Karpas-422 (cell line): ENCODE results near the gene DDHD1. TPM values are rescaled to one million over a fixed set of nuclear protein-coding genes. Genes with fewer than 3 reads are reported as not detected.

Source experiments
- DNase-seq: peaks from one replicate; pipeline ENCODE4 v3.0.0-alpha.2; 2015
- H2AFZ ChIP-seq: fragments of 200-600 bp; sonication (generic); 2 replicates; pipeline ENCODE4 v1.6.1; 2014; ENCODE audit warnings: antibody characterized with exemption, low read length, mixed read lengths
- H3K27ac ChIP-seq: fragments of 200-600 bp; sonication (generic); 2 replicates; pipeline ENCODE4 v1.5.1; 2014; ENCODE audit warnings: mild to moderate bottlenecking, low read length, moderate library complexity
- H3K27me3 ChIP-seq: fragments of 200-600 bp; sonication (generic); 2 replicates; pipeline ENCODE4 v1.6.1; 2014; ENCODE audit warnings: low read length, mixed read lengths
- H3K36me3 ChIP-seq: fragments of 200-600 bp; sonication (generic); 2 replicates; pipeline ENCODE4 v1.6.1; 2014; ENCODE audit warnings: low read length, mixed read lengths; ENCODE audit not compliant: insufficient read depth
- H3K4me1 ChIP-seq: fragments of 200-600 bp; sonication (generic); 2 replicates; pipeline ENCODE4 v1.6.1; 2014; ENCODE audit warnings: mild to moderate bottlenecking, low read length, mixed read lengths
- H3K4me2 ChIP-seq: fragments of 200-600 bp; sonication (generic); 2 replicates; pipeline ENCODE4 v1.6.1; 2014; ENCODE audit warnings: low read length, low read depth, mild to moderate bottlenecking; ENCODE audit not compliant: poor library complexity, severe bottlenecking
- H3K4me3 ChIP-seq: fragments of 200-600 bp; sonication (generic); 2 replicates; pipeline ENCODE4 v1.5.1; 2014; ENCODE audit warnings: mild to moderate bottlenecking, antibody characterized with exemption, low read length, mixed read lengths
- H3K79me2 ChIP-seq: fragments of 200-600 bp; sonication (generic); 2 replicates; pipeline ENCODE4 v1.6.1; 2014; ENCODE audit warnings: mild to moderate bottlenecking, low read length, mixed read lengths
- H3K9ac ChIP-seq: fragments of 200-600 bp; sonication (generic); 2 replicates; pipeline ENCODE4 v1.6.0; 2014; ENCODE audit warnings: low read length
- H3K9me2 ChIP-seq: fragments of 200-600 bp; sonication (generic), shearing (Covaris generic); replicated peaks from 2 replicates; pipeline ENCODE4 v1.6.0; 2014; ENCODE audit warnings: mild to moderate bottlenecking, low read length, moderate library complexity; ENCODE audit not compliant: insufficient read depth
- H3K9me3 ChIP-seq: fragments of 300-700, 200-600 bp; sonication (generic); 2 replicates; pipeline ENCODE4 v1.6.1; 2014; ENCODE audit warnings: low read length, mixed read lengths
- H4K20me1 ChIP-seq: fragments of 200-600 bp; sonication (generic); 2 replicates; pipeline ENCODE4 v1.6.1; 2014; ENCODE audit warnings: mild to moderate bottlenecking, antibody characterized with exemption, low read length, low read depth; ENCODE audit not compliant: insufficient read depth
- total RNA-seq: library from RNA; depleted of rRNA; stranded (reverse); fragments of >200 nt; shearing (Covaris generic); gene quantifications from 2 replicates; pipeline ENCODE4 v1.2.3, GENCODE V29; 2014; ENCODE audit warnings: low replicate concordance

Gene DDHD1
- total RNA-seq, 1 experiment from 2014 or later = 127 TPM

- Histone ChIP-seq H3K27me3 (no peaks in the 10 kb centered on the region), H3K4me3 (no peak overlapping the region)
These were observed 110.0 kb downstream of the DDHD1 start for GRCh38 chr14:53043027-53043581.

GRCh38 chr14:53042480-53042879 is 110.6 kb downstream of the DDHD1 start:
- H3K79me2 ChIP-seq = peaks cover 16% of the 10 kb centered on the region
- H3K27me3 ChIP-seq = no peaks in the 10 kb centered on the region
- DNase-seq = no peak
- H3K4me1 ChIP-seq = no peaks in the 10 kb centered on the region
- H3K4me3 ChIP-seq = no peak overlapping the region
- no peaks in the 10 kb centered on the region for H3K9me2 ChIP-seq
- no peaks in the 10 kb centered on the region for H4K20me1 ChIP-seq
- peaks cover 93% of the 10 kb centered on the region for H3K36me3 ChIP-seq
- no peaks in the 10 kb centered on the region for H3K9me3 ChIP-seq
- no peak overlapping the region for H3K9ac ChIP-seq
- H3K27ac ChIP-seq = no peak overlapping the region
- no peak overlapping the region for H3K4me2 ChIP-seq
- H2AFZ ChIP-seq = no peak overlapping the region

More at GRCh38 chr14:53043027-53043581, 110.0 kb downstream of the DDHD1 start:
- Histone ChIP-seq H4K20me1 (no peaks in the 10 kb centered on the region), H3K4me2 (no peak overlapping the region), H3K9me3 (no peaks in the 10 kb centered on the region), H3K27ac (no peak overlapping the region), H2AFZ (no peak overlapping the region), H3K9me2 (no peaks in the 10 kb centered on the region), H3K4me1 (no peaks in the 10 kb centered on the region), H3K79me2 (peaks cover 16% of the 10 kb centered on the region), H3K36me3 (peaks cover 92% of the 10 kb centered on the region), H3K9ac (no peak overlapping the region)
- DNase-seq = no peak

GRCh38 chr14:53041067-53041466 is 112.1 kb downstream of the DDHD1 start:
- H3K9me2 ChIP-seq = no peaks in the 10 kb centered on the region
- H3K9me3 ChIP-seq = no peaks in the 10 kb centered on the region
- H3K79me2 ChIP-seq = peaks cover 16% of the 10 kb centered on the region
- no peak overlapping the region for H2AFZ ChIP-seq
- no peaks in the 10 kb centered on the region for H3K4me1 ChIP-seq
- no peak overlapping the region for H3K9ac ChIP-seq
- no peak overlapping the region for H3K27ac ChIP-seq
- H3K27me3 ChIP-seq = no peaks in the 10 kb centered on the region
- no peak for DNase-seq
- peaks cover 91% of the 10 kb centered on the region for H3K36me3 ChIP-seq
- H3K4me2 ChIP-seq = no peak overlapping the region
- no peaks in the 10 kb centered on the region for H4K20me1 ChIP-seq
- H3K4me3 ChIP-seq = no peak overlapping the region

- Histone ChIP-seq H3K4me2 (no peak overlapping the region), H3K9me3 (no peaks in the 10 kb centered on the region), H3K27ac (no peak overlapping the region), H3K4me1 (no peaks in the 10 kb centered on the region), H3K79me2 (peaks cover 16% of the 10 kb centered on the region), H3K36me3 (peaks cover 89% of the 10 kb centered on the region), H3K9ac (no peak overlapping the region), H3K4me3 (no peak overlapping the region), H3K9me2 (no peaks in the 10 kb centered on the region), H4K20me1 (no peaks in the 10 kb centered on the region), H3K27me3 (no peaks in the 10 kb centered on the region), H2AFZ (no peak overlapping the region)
- DNase-seq = no peak
These were observed 114.5 kb downstream of the DDHD1 start for GRCh38 chr14:53038629-53039028.

- Histone ChIP-seq H3K9me3 (no peaks in the 10 kb centered on the region), H3K9ac (no peak overlapping the region), H3K9me2 (no peaks in the 10 kb centered on the region), H3K27me3 (no peaks in the 10 kb centered on the region), H4K20me1 (no peaks in the 10 kb centered on the region), H3K4me3 (no peak overlapping the region), H2AFZ (no peak overlapping the region), H3K4me2 (no peak overlapping the region), H3K27ac (no peak overlapping the region), H3K4me1 (no peaks in the 10 kb centered on the region), H3K79me2 (peaks cover 16% of the 10 kb centered on the region), H3K36me3 (peaks cover 85% of the 10 kb centered on the region)
- DNase-seq = no peak
These were observed 116.1 kb downstream of the DDHD1 start for GRCh38 chr14:53037016-53037415.

GRCh38 chr14:53035336-53036210 is 117.5 kb downstream of the DDHD1 start:
- Histone ChIP-seq H3K4me1 (no peaks in the 10 kb centered on the region), H3K9ac (no peak overlapping the region), H3K27me3 (no peaks in the 10 kb centered on the region), H4K20me1 (no peaks in the 10 kb centered on the region), H3K4me2 (no peak overlapping the region), H3K27ac (no peak overlapping the region), H3K9me2 (no peaks in the 10 kb centered on the region), H3K4me3 (no peak overlapping the region), H3K79me2 (peaks cover 16% of the 10 kb centered on the region), H2AFZ (no peak overlapping the region), H3K36me3 (peaks cover 79% of the 10 kb centered on the region), H3K9me3 (no peaks in the 10 kb centered on the region)
- no peak for DNase-seq

GRCh38 chr14:53034688-53035230 is 118.4 kb downstream of the DDHD1 start:
- Histone ChIP-seq H3K9ac (no peak overlapping the region), H3K4me1 (no peaks in the 10 kb centered on the region), H3K9me2 (no peaks in the 10 kb centered on the region), H3K4me2 (no peak overlapping the region), H3K27ac (no peak overlapping the region), H3K27me3 (no peaks in the 10 kb centered on the region), H3K79me2 (peaks cover 12% of the 10 kb centered on the region), H3K4me3 (no peak overlapping the region), H3K9me3 (no peaks in the 10 kb centered on the region), H4K20me1 (no peaks in the 10 kb centered on the region), H2AFZ (no peak overlapping the region), H3K36me3 (peaks cover 74% of the 10 kb centered on the region)
- no peak for DNase-seq

- Histone ChIP-seq H3K4me2 (no peak overlapping the region), H2AFZ (no peak overlapping the region), H3K4me3 (no peak overlapping the region), H3K27ac (no peak overlapping the region), H3K79me2 (peaks cover 5% of the 10 kb centered on the region), H3K36me3 (peaks cover 67% of the 10 kb centered on the region), H4K20me1 (no peaks in the 10 kb centered on the region), H3K9me3 (no peaks in the 10 kb centered on the region), H3K27me3 (no peaks in the 10 kb centered on the region), H3K9ac (no peak overlapping the region), H3K9me2 (no peaks in the 10 kb centered on the region), H3K4me1 (no peaks in the 10 kb centered on the region)
- no peak for DNase-seq
These were observed 119.1 kb downstream of the DDHD1 start for GRCh38 chr14:53034036-53034435.
